Ishikawa (cell line): Measurements from ENCODE around the gene LTB4R2.

Experiments
- CEBPB ChIP-seq: IDR thresholded peaks from 2 replicates; pipeline ENCODE4 v1.6.1; 2012
- EGR1 ChIP-seq: IDR thresholded peaks from 2 replicates; pipeline ENCODE4 v1.6.1; 2012
- EP300 ChIP-seq: IDR thresholded peaks from 2 replicates; pipeline ENCODE4 v1.6.1; 2012; ENCODE audit warnings: borderline replicate concordance
- FOXM1 ChIP-seq: IDR thresholded peaks from 2 replicates; pipeline ENCODE4 v1.6.1; 2012; ENCODE audit warnings: low read depth, borderline replicate concordance
- MAX ChIP-seq: IDR thresholded peaks from 2 replicates; pipeline ENCODE4 v1.6.1; 2012
- NFIC ChIP-seq: IDR thresholded peaks from 2 replicates; pipeline ENCODE4 v1.6.1; 2012
- RAD21 ChIP-seq: IDR thresholded peaks from 2 replicates; pipeline ENCODE4 v1.6.1; 2012; ENCODE audit warnings: low read depth
- REST ChIP-seq: IDR thresholded peaks from 2 replicates; pipeline ENCODE4 v1.6.1; 2012; ENCODE audit warnings: low read depth, mild to moderate bottlenecking
- TAF1 ChIP-seq: IDR thresholded peaks from 2 replicates; pipeline ENCODE4 v1.6.1; 2012; ENCODE audit warnings: low read depth, mild to moderate bottlenecking
- TCF12 ChIP-seq: IDR thresholded peaks from 2 replicates; pipeline ENCODE4 v1.6.1; 2012; ENCODE audit warnings: low read depth
- TEAD4 ChIP-seq: IDR thresholded peaks from 2 replicates; pipeline ENCODE4 v1.6.1; 2012
- YY1 ChIP-seq: IDR thresholded peaks from 2 replicates; pipeline ENCODE4 v1.6.1; 2012; ENCODE audit warnings: low read depth
- ZBTB7A ChIP-seq: IDR thresholded peaks from 2 replicates; pipeline ENCODE4 v1.6.1; 2012; ENCODE audit warnings: low read depth

LTB4R2 gene

GRCh38 chr14:24262821-24263733 lies 46.9 kb upstream of the LTB4R2 start, which contains the start of gene TGM1:
Gene TGM1 (minus strand): TSS chr14:24263177. CDS start chr14:24262352, 825 bp downstream.
- TF ChIP-seq FOXM1 (no peak), YY1 (no peak), TCF12 (no peak)

GRCh38 chr14:24263848-24264247 lies 46.1 kb upstream of the LTB4R2 start:
- TF ChIP-seq EP300 (no peak), CEBPB (no peak), REST (no peak), TAF1 (no peak), EGR1 (no peak)

- TF ChIP-seq REST (no peak), TCF12 (no peak), EP300 (no peak), NFIC (no peak), TEAD4 (no peak), CEBPB (no peak), MAX (no peak)
Measured at GRCh38 chr14:24264298-24264697, 45.6 kb upstream of the LTB4R2 start.

GRCh38 chr14:24266344-24267244 lies 43.3 kb upstream of the LTB4R2 start:
- TF ChIP-seq ZBTB7A = no peak

- TF ChIP-seq TCF12 = no peak
Measured at GRCh38 chr14:24267516-24267915, 42.4 kb upstream of the LTB4R2 start.

- TF ChIP-seq YY1 (no peak), MAX (no peak), REST (no peak), TCF12 (no peak), RAD21 (no peak)
Measured at GRCh38 chr14:24268225-24268624, 41.7 kb upstream of the LTB4R2 start.
